ENCODE measurements around the gene DBNDD1.

Gene DBNDD1

DNA sequence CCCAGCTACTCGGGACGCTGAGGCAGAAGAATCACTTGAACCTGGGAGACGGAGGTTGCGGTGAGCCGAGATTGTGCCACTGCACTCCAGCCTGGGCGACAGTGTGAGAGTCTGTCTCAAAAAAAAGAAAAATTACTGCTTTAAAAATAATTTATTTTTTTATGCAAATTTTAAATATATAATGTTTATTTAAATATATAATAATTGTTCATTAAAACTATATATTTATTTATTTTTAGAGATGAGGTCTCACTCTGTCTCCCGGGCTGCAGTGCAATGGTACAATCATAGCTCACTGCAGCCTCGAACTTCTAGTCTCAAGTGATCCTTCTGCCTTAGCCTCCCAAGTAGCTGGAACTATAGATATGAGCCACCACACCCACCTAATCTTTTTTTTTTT, 15.2 kb upstream of the DBNDD1 start:
- DNase-seq: no peak

DNA sequence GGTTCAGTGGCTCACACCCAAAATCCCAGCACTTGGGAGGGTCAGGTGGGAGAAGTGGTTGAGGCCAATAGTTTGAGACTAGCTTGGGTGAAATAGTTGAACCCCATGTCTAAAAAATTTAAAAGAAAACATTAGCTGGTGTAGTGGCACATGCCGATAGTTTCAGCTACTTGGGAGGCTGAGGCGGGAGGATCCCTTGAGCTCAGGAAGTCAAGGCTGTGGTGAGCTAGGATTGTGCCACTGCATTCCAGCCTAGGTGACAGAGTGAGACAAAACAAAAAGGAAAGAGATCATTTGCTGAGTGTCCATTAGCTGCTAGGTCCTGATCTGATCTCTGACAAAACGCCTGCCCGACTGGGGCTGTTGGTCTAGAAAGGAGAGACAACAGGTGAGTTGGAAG, 14.1 kb upstream of the DBNDD1 start:
- DNase-seq: no peak

DNA sequence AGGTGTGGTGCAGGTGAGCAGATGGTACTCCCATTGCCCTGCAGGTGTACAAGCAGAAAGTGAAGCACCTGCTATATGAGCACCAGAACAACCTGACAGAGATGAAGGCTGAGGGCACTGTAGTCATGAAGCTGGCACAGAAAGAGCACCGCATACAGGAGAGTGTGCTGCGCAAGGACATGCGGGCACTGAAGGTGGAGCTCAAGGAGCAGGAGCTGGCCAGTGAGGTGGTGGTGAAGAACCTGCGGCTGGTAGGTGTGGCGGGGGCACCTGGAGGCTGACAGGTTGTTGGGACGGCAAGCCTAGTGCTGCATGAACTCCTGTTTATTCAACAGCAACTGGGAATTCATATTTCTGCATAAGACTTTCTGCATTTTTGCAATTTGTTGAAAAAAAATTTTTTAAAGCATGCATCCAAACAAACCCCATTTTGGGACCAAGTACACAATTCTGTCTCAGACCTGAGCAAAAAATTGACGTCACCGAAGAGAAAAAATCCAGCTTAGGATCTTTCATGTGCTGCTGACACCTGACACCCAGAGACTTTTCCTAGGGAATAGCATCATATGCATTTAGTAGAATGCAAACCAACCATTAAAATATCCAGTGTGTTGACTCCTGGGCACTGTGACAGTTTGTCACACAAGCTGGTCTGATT, 13.5 kb upstream of the DBNDD1 start:
- DNase-seq: no peak

DNA sequence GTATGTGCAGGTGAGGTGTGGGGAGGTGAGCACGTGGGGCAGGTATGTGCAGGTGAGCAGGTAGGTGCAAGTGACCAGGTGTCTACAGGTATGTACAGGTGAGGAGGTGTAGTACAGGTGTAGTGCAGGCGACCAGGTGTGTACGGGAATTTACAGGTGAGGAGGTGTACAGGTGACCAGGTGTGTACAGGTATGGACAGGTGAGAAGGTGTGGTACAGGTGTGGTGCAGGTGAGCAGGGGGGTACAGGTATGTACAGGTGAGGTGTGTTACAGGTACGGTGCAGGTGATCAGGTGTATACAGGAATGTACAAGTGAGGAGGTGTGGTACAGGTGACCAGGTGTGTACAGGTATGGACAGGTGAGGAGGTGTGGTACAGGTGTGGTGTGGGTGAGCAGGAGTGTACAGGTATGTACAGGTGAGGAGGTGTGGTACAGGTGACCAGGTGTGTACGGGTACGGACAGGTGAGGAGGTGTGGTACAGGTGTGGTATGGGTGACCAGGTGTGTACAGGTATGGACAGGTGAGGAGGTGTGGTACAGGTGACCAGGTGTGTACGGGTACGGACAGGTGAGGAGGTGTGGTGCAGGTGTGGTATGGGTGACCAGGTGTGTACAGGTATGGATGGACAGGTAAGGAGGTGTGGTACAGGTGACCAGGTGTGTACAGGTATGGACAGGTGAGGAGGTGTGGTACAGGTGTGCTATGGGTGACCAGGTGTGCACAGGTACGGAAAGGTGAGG, 12.8 kb upstream of the DBNDD1 start:
- peak; percentile 25 for DNase-seq

DNA sequence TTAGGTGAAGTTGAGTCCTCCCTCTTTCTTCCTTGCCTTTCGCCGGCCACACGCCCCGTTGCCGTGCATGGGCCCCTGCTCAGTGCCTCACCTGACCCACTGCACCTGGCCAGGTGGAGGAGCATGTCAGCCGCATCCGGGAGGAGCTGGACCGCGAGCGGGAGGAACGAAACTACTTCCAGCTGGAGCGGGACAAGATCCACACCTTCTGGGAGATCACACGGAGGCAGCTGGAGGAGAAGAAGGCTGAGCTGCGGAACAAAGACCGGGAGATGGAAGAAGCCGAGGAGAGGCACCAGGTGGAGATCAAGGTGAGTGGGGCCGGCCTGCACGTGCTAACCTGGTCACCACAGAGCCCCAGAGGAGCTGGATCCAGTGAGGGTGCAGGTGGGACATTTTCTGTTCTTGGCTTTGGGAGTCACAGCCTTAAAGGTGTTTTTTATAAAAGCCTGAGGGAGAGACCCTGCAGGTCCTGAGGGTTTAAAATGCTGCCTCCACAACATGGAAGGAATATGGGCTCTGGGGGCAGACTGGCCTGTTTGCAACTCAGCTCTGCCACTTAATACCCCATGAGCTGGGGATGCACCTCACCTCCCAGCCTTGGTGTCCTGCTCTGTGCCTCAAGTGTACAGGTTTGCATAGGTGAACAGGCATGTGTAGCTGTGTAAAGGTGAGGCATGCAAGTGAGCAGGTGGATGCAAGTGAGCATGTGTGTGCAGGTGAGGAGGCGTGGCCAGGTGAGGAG, 12.1 kb upstream of the DBNDD1 start:
- DNase-seq: no peak

DNA sequence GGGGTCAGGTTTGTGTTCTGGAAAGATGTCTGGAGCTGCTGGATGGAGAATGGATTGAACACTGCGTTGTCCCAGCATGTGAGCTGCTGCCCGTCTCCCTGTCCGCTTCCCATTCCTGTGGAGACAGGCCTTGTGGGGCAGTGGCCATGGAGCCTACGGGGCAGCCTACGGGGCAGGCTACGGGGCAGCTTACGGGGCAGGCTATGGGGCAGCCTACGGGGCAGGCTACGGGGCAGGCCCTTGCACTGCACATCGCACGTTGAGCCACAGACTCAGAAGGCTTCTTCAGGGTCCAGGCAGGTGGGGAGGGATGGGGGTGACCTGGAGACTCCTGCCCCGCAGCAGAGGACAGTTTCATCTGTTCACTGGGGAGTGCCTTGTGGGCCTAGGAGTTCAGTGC, 9.7 kb upstream of the DBNDD1 start:
- DNase-seq: no peak

DNA sequence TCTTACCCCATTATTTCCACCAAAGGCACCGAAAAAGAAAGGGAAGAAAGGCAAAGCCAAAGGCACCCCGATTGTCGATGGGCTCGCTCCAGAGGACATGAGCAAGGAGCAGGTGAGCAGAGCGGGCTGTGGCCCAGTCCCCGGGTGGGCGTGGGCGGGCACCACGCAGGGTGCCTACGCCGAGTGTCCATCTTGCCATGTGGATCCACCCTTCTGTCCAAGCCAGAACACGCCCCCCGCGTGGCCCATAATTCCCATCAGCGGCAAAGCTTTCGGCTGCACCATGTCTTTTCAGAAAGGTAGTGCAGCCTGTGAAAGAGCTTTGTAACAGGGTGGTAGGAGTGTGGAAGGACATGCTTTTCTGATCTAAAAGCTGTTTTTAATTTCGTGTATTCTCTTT, 8.4 kb upstream of the DBNDD1 start:
- no peak for DNase-seq

DNA sequence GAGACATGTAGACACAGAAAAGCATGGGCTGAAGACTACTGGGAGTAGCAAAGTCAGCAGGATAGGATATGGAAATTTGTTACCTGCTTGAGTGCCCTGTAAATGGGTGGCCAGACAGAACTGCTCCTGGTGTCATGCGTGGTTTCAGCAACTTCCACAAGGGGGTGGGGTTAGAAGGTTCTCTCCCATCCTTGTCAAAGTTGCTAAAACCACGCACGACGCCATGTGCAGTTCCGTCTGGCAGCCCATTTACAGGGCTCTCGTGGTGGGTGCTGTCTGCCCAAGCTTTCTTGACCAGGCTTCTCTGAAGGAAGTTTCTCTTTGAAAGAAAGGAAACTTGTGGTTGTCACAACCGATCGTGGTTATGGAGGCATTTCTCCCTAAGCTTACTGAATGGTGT, 6.9 kb upstream of the DBNDD1 start:
- no peak for DNase-seq

DNA sequence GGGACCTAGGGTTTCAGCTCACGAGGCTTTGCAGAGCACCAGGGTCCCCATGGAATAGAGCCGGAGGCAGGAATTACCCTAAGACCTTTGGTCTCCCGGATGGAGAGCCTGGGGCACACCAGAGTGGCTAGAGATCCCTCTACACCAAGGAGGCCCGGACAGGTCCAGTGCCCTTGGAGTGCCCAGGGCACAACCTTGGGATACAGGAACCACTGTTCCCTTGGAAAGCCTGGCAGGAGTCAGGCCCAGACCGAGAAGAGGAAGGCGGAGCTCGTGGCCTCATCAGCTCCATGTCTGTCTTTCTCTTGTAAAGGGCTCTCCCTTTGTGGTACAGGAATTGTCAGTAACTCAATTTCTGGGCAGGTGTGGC, 3.8 kb upstream of the DBNDD1 start:
- DNase-seq: no peak

DNA sequence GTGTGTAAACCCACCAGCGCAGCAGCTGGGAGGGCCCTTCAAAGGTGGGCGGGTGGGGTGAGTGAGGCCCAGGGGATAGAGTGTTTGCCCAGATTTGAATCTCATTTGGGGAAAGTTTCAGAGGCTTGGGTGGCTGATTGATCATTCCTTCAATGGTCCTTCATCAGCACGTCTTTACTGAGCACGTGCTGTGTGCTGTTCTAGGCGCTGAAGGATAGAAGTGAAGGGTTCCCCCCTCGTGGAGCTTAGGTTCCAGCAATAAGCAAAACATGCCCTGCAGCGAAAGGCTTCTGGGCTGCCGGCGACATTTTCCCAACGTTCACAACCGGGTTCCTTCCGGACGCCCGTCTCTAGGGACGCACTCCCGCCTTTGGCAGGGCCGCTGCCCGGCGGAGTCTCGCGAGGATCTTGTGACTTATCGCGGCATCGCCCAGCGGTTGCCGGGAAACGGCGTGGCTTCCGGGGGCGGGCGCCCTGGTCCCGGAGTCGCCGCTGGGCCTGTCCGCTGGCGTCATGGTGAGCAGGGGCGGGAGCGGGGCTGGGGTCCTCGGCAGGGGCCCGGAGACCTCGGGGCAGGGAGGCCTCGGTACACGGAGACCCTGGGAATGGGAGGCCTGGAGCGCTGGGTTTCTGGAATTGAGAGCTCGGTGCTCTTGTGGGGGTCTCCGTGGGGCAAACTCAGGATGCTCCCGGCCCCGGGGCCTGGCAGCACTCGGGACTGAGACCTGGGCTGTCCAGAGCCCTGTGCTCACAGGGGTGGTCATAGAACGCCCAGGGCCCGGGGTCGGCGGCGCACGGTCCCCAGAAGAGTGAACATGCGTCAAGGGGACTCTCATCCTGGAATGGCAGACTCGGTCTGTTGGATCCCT, 3.2 kb upstream of the DBNDD1 start:
- DNase-seq: peak; percentile 92

DNA sequence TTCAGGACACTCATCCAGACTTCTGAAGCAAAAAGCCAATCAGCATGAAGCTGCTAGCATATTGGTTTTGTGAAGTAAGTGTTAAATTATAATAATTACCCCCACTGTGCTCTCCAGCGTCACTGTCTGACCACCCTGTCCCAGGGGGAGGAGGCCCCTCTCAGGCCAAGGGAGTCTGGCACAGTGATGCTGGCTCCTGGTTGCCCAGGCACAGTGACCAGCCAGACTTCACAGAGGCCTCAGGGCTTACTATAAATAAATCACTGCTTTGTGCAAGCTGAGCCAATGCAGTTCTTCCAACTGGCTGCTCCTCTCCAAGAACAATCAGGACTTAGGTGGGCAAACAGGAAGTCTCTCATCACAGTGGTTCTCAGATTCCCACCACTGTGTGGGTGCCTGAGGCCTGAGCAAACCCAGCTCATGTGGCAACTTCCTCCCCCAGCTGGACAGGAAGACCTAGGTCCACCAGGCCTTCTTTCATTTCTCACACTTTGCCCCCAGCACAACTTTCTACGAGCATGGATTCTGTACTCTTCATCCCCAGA, 1.7 kb upstream of the DBNDD1 start:
- peak; percentile 49 for DNase-seq

DNA sequence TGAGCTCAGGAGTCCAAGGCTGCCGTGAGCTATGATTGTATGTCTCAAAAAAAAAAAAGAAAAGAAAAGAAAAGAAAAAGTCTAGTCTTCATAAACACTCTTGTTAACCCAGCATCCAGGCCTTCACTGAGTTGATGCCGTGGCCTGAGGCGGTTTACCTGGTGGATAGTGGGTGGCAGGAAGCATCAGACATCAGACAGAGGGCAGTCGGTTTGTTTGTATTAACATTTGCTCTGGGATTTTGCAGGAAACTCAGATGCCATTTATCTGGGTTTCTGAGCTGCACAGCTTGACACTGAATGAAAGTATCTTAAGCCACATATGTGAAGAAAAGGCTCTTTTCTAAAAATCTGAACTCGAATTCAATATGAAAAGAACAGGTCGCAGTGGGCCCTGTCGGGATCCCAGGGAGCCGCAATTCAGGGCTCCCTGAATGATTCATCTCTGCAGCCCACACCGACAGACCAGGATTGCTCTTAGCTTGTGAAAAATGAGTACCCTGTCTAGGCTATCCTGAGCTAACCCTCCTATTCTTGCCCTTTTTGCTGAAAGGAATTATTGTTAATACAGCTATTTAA, 1.1 kb upstream of the DBNDD1 start:
- peak; percentile 49 for DNase-seq

DNA sequence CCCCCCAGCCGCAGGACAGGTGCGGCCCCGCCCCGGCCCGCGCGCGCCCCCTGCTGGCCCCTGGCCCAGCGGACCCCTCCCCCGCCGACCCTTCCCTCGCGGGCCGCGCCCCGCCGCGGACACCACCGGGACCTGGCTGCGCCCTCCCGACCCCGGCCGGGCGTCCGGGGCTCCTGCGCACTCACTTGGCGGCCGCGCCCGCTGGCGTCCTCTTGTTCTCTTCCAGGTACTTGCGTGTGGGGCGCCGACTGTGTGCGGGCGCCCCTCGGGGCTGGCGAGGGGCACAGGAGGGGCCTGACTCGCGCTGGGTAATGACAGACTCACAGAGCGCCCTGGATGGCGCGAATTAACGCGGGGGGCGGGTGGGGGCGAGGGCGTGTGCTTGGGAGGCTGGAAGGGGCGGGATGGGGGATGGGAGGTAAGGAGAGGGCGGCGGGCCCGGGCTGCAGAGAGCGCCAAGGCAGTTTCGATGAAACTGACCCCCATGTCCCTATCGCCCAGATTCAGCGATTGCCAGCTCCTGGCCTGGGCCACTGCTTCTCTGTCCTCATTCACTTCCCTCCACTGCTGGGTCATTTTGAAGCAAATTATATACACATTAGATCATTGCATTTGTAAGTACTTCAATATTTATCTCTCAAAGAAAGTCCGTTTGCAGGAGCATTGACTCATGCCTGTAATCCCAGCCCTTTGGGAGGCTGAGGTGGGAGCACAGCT, 445 bp upstream of the DBNDD1 start:
- no peak for DNase-seq

DNA sequence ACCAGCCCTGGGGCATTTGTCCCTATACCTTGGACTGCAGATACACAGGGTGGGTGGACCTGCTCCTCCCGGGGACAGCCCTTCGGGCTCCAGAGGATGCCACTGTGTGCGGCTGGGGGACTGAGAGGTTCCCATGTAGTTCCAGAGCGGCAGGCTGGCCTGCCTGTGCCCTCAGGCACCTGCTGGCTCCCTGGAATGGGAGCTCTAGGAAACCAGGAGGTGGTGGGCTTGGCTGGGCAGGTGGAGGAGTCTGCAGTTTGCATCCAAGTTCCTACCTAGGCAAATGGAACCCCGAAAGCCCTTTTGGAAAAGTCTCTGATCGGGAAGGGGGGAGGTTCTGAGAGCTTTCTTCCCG, 982 bp downstream of the DBNDD1 start:
- DNase-seq: no peak

DNA sequence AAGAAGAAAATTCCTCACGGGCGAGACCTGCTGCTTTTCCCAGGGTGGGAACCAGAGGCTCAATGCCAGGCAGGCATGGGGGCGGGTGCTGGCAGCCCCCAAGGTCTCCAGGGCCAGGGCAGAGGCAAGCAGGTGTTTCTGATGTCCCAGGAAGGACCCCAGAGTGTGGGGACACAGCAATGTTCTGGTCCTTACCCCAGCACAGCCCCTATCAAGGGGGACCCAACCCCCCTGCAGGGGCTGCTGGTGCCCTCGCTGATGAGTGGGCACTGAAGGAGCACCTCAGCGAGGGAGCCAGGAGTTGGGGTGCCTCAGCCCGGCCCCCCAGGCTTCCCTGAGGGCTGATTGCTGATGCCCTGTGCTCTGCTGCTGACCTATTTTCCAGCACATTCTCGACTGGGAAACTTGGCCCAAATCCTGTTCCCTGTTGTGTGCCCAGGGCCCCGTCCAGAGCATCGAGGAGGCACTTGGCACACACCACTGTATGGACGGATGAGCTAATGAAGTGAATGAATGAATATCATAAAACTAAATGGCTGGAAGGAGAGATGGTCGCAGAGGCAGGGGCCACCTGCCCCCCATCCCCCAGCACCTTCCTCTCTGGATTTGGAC, 2.8 kb downstream of the DBNDD1 start:
- no peak for DNase-seq

DNA sequence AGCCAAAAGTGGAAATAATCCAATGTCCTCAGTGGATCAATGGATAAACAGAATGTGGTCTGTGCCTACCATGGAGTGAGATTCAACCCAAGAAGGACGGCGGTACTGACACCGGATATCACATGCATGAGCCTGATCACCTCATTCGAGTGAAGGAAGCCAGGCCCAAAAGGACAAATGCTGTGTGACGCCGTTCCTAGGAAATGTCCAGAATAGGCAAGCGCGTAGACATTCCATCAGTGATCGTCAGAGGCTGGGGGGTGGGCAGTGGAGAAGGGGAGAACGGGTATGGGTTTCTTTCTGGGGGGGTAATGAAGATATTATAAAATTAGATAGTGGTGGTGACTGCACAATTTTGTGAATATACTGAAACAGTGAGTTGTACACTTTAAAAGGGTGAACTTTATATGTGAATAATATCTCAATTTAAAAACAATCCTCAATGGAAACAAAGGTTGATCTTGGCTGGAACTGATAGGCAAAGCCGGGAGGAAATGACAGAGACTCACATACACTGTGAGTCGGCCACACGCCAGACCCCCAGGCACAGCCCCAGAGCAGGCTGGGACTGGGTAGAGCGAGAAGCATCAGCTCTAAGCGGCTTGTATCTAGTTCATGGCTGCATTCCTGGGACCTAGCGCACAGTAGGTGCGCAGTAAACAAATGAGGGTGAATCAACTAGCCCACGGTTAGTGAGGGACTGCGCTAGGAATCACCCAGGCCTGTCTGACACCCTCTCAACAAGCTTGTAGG, 3.5 kb downstream of the DBNDD1 start:
- no peak for DNase-seq

DNA sequence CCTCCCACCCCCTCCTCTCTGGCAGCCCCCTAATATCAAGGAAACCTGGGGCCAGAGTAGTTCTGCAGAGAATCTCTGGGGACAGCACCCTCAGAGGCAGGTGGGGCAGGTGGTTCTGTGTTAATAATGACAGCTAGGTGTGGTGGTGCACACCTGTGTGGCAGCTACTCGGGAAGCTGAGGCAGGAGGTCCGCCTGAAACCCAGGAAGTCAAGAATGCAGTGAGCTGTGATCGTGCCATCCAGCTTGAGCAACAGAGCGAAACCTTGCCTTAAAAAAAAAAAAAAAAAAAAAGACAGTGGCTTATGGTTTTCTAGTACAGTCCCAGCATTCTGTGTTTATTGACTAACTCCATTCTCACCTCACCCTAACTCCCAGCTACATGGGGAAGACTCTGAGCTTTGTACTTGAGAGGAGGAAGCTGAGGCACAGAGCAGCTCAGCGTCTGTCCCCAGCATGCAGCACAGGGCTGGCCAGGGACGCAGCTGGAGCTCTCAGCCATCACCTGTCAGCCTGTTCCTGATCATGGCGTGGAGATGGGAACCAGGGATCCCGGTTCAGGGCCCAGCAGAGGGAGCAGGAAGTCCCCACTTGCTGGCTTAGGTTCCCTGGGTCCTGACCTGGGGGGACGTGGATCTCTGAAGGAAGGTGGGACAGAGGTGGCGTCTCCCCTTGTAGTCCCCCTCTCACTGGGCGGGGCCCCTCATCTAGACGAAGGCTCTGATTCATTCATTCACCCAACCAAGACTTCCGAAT, 6.1 kb downstream of the DBNDD1 start:
- no peak for DNase-seq

DNA sequence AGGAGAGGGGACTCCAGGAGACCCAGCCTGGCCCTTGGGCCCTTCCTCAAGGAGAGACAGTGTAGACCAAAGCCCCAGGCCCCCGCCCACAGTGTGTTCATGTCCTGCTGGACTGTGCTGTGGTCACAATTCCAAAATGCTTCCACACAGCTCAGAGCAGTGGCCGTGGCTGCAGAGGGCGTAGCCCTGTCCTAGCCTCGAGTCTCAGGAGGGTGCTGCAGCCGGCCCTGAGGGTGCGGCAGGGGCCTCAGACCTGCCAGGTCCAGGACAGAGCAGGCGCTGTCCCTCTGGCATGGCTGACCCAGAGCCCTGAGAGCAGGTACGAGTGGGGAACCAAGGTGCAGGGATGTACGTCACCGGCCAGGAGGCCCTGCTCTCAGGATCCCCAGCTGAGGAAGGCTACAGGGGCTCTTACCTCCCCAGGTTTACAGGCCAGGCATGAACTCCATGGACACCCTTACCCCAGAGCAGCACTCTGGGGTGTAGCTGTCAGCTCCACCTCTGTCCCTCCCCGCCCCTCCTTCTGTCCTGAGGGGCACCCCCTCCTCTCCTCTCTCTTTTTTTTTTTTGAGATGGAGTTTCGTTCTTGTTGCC, 7.3 kb downstream of the DBNDD1 start:
- DNase-seq: no peak

DNA sequence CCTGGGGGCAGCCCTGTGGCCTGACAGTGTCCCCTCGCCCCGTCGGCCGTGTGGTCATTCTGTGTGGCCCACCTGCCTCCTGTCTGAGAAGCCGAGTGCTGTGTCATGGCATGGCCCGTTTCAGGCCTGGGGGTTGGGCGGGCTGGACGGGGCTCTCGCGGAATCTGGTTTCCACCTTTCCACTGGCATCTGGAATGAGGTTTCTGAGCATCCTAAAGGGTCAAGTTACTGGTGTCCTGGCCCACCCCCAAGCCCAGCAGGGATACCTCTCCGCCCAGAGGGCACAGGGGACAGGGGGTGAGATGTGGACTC, 7.8 kb downstream of the DBNDD1 start:
- no peak for DNase-seq
